Stimulated activated CD4-positive, alpha-beta T cell treated with anti-CD3 and anti-CD28 coated beads, Interleukin-1b, Interleukin-23, amount 100 ng/mL, for 24 hours (primary cell): ENCODE data around the gene IFNE.
A peak's percentile ranks its signal among the peaks of the same experiment; 100 is the strongest.
"Not testable (repeated sequence)": the region's sequence is repeated elsewhere in the genome, so short reads cannot be mapped to it uniquely, and the experiment has no call there.

Source experiments
- DNase-seq, 4 experiments: peaks; one replicate each; pipeline ENCODE4 v3.0.0-alpha.2; 2020; ENCODE audit warnings: low read depth in 4 of 4, low spot score in 1 of 4

IFNE gene

GRCh38 chr9:21499912-21500311 lies 17.8 kb upstream of the IFNE start:
- no peak for DNase-seq

GRCh38 chr9:21491756-21492155 lies 9.6 kb upstream of the IFNE start:
- no peak for DNase-seq

- DNase-seq, result no peak
These were observed 550 bp downstream of the IFNE start for GRCh38 chr9:21481470-21482056.

GRCh38 chr9:21479152-21479702 lies 2.9 kb downstream of the IFNE start:
- no peak for DNase-seq

- DNase-seq, result no peak
These were observed 4.6 kb downstream of the IFNE start for GRCh38 chr9:21477466-21477865.

GRCh38 chr9:21473236-21473635 lies 8.9 kb downstream of the IFNE start:
- DNase-seq, result no peak

GRCh38 chr9:21470126-21470525 lies 12.0 kb downstream of the IFNE start:
- no peak for DNase-seq

- no peak for DNase-seq
These were observed 16.1 kb downstream of the IFNE start for GRCh38 chr9:21465859-21466518.

- no peak for DNase-seq
These were observed 17.0 kb downstream of the IFNE start for GRCh38 chr9:21465138-21465537.

- no peak for DNase-seq
These were observed 20.7 kb downstream of the IFNE start for GRCh38 chr9:21461377-21461776.

- DNase-seq, result no peak
These were observed 26.8 kb downstream of the IFNE start for GRCh38 chr9:21455320-21455719.

- no peak for DNase-seq
These were observed 28.0 kb downstream of the IFNE start for GRCh38 chr9:21454149-21454548.

GRCh38 chr9:21452681-21453080 lies 29.4 kb downstream of the IFNE start:
- no peak for DNase-seq

- no peak for DNase-seq
These were observed 31.2 kb downstream of the IFNE start for GRCh38 chr9:21450733-21451394.

GRCh38 chr9:21449312-21449711 lies 32.8 kb downstream of the IFNE start:
- not testable (repeated sequence) for DNase-seq

- no peak for DNase-seq
These were observed 38.1 kb downstream of the IFNE start for GRCh38 chr9:21443849-21444625.

GRCh38 chr9:21440139-21440538 lies 42.0 kb downstream of the IFNE start, which contains the start of gene IFNA1:
Gene IFNA1 (plus strand): TSS chr9:21440439. CDS start chr9:21440508, 69 bp downstream.
- DNase-seq, result no peak

- not testable (repeated sequence) for DNase-seq
These were observed 47.1 kb downstream of the IFNE start for GRCh38 chr9:21435015-21435383.

GRCh38 chr9:21434202-21435014 lies 47.7 kb downstream of the IFNE start:
- DNase-seq, result peak in 3 of 4 experiments; percentile 13 to 44 (median 26)

GRCh38 chr9:21432672-21433425 lies 49.3 kb downstream of the IFNE start:
- DNase-seq, result no peak
